Endothelial cell of umbilical vein (primary cell): ENCODE measurements around the gene ABCF2. TPM values are rescaled to one million over a fixed set of nuclear protein-coding genes. Genes with fewer than 3 reads are reported as not detected.

Source experiments
- BruUV-seq: library from RNA; stranded (reverse); fragments of 400-500 nt; replicated peaks from 2 replicates; lab custom pipeline; 2021; lab: Mats Ljungman, UMichigan
- CTCF ChIA-PET: fragments of 300-600, 350-600 bp; sonication (Branson Sonifier 250); formaldehyde crosslinking; loops from one replicate; lab custom pipeline; 2021; ENCODE audit warnings: antibody characterized with exemption, inconsistent platforms; lab: Charles Lee
- POLR2A ChIA-PET: fragments of 300-600, 350-600 bp; sonication (Branson Sonifier 250); formaldehyde crosslinking; loops from one replicate; lab custom pipeline; 2021; ENCODE audit warnings: antibody characterized with exemption, inconsistent platforms; lab: Charles Lee
- DNase-seq: peaks from one replicate; pipeline ENCODE4 v3.0.0-alpha.2; 2011; ENCODE audit warnings: low read depth, low spot score
- FAIRE-seq: peaks from 2 replicates; lab custom pipeline; 2011; peaks lifted over from hg19 to GRCh38; lab: Jason Lieb, UNC
- H2AFZ ChIP-seq: 2 replicates; pipeline ENCODE4 v1.6.0; 2012; ENCODE audit warnings: low read depth, low read length, control low read depth, inconsistent platforms
- H3K27ac ChIP-seq: 2 replicates; pipeline ENCODE4 v1.5.1; 2011; ENCODE audit warnings: low read depth, mild to moderate bottlenecking, control low read depth, low read length, moderate library complexity; ENCODE audit not compliant: insufficient read depth
- H3K27me3 ChIP-seq, 2 experiments: 2 replicates each; pipeline versions ENCODE4 v1.6.0 to v1.6.1; 2011; ENCODE audit warnings: low read length in 2 of 2, mixed read lengths in 1 of 2; ENCODE audit not compliant: control insufficient read depth in 2 of 2, insufficient read depth in 2 of 2
- H3K36me3 ChIP-seq, 2 experiments: 2 replicates in 1 of 2; 3 replicates in 1 of 2; pipeline ENCODE4 v1.5.1; 2011; ENCODE audit warnings: low read length in 2 of 2, mild to moderate bottlenecking in 1 of 2, moderate library complexity in 1 of 2; ENCODE audit not compliant: control insufficient read depth in 2 of 2, insufficient read depth in 2 of 2; ENCODE audit errors: extremely low read depth in 1 of 2
- H3K4me1 ChIP-seq: 3 replicates; pipeline ENCODE4 v1.5.1; 2011; ENCODE audit warnings: mild to moderate bottlenecking, low read length; ENCODE audit not compliant: control insufficient read depth, insufficient read depth; ENCODE audit errors: extremely low read depth
- H3K4me2 ChIP-seq: 2 replicates; pipeline ENCODE4 v1.6.1; 2011; ENCODE audit warnings: low read length, control low read depth, mixed read lengths; ENCODE audit not compliant: insufficient read depth
- H3K4me3 ChIP-seq, 3 experiments: fragments of 200-600 bp in 1 of 3; sonication (generic), shearing (Covaris generic) in 1 of 3; replicated peaks in 1 of 3; 2 replicates each; pipeline ENCODE4 v1.5.1; 2011 to 2016; ENCODE audit warnings: control low read depth in 3 of 3, low read length in 3 of 3, mild to moderate bottlenecking in 2 of 3, inconsistent platforms in 1 of 3, low read depth in 1 of 3, moderate library complexity in 1 of 3; ENCODE audit not compliant: insufficient read depth in 1 of 3
- H3K79me2 ChIP-seq: 2 replicates; pipeline ENCODE4 v1.6.0; 2012; ENCODE audit warnings: low read length, inconsistent platforms; ENCODE audit not compliant: control insufficient read depth, insufficient read depth
- H3K9ac ChIP-seq: replicated peaks from 2 replicates; pipeline ENCODE3; 2011; ENCODE audit warnings: low read length, control low read depth; ENCODE audit not compliant: insufficient read depth; ENCODE audit errors: extremely low read depth
- H3K9me1 ChIP-seq: replicated peaks from 3 replicates; pipeline ENCODE4 v1.6.0; 2011; ENCODE audit warnings: mild to moderate bottlenecking, low read length; ENCODE audit not compliant: control insufficient read depth, insufficient read depth; ENCODE audit errors: extremely low read depth
- H3K9me3 ChIP-seq: replicated peaks from 2 replicates; pipeline ENCODE4 v1.5.1; 2012; ENCODE audit warnings: low read length, inconsistent platforms; ENCODE audit not compliant: control insufficient read depth, insufficient read depth
- H4K20me1 ChIP-seq: replicated peaks from 2 replicates; pipeline ENCODE3; 2011; ENCODE audit warnings: mild to moderate bottlenecking, low read length; ENCODE audit not compliant: control insufficient read depth, insufficient read depth; ENCODE audit errors: extremely low read depth
- EZH2 ChIP-seq: IDR thresholded peaks from 2 replicates; pipeline ENCODE4 v1.6.1; 2012; ENCODE audit warnings: borderline replicate concordance, low read depth, mild to moderate bottlenecking, moderate library complexity, low read length, inconsistent platforms; ENCODE audit not compliant: severe bottlenecking
- FOS ChIP-seq: IDR thresholded peaks from 2 replicates; pipeline ENCODE4 v1.6.1; 2011; ENCODE audit warnings: mild to moderate bottlenecking, low read length, moderate library complexity, borderline replicate concordance; ENCODE audit not compliant: insufficient read depth
- GATA2 ChIP-seq: IDR thresholded peaks from 2 replicates; pipeline ENCODE4 v1.7.0; 2011; ENCODE audit warnings: low read depth, mild to moderate bottlenecking, moderate library complexity, mixed read lengths, low read length; ENCODE audit not compliant: insufficient read length, insufficient read depth
- JUN ChIP-seq: IDR thresholded peaks from 2 replicates; pipeline ENCODE4 v1.6.1; 2011; ENCODE audit warnings: borderline replicate concordance, low read depth; ENCODE audit not compliant: insufficient read length, insufficient read depth
- MYC ChIP-seq: IDR thresholded peaks from one replicate; pipeline ENCODE4 v1.6.1; 2011; ENCODE audit warnings: mild to moderate bottlenecking, low read depth, low read length
- POLR2A ChIP-seq: IDR thresholded peaks from 2 replicates; pipeline ENCODE4 v1.6.1; 2012; ENCODE audit warnings: low read depth, mild to moderate bottlenecking, control low read depth, low read length
- POLR2AphosphoS5 ChIP-seq: IDR thresholded peaks from 2 replicates; pipeline ENCODE4 v1.6.1; 2012; ENCODE audit warnings: low read depth, mild to moderate bottlenecking, control low read depth, low read length, moderate library complexity; ENCODE audit not compliant: insufficient read depth
- dilution Hi-C: fragments of 300-500 bp; cut with MboI; formaldehyde crosslinking; loops from one replicate; pipeline ENCODE4 v1.15.0; 2019; ENCODE audit warnings: low sequenced_read_pairs; ENCODE audit not compliant: extremely low pct_ligation_motif_present
- intact Hi-C: fragments of 100-400 bp; cut with micrococcal nuclease; formaldehyde crosslinking; loops from one replicate; pipeline ENCODE4 v1.10.0; 2022
- polyA plus RNA-seq, 4 experiments: library from polyadenylated mRNA; depleted of rRNA in 3 of 4; stranded (reverse) in 3 of 4; unstranded in 1 of 4; fragments of >200 nt; gene quantifications; 2 replicates each; pipeline versions ENCODE4 v1.2.1 to v1.2.3, GENCODE V29; 2011 to 2012; ENCODE audit warnings: missing spikeins in 1 of 4
- total RNA-seq: library from RNA; stranded (reverse); gene quantifications from 2 replicates; pipeline ENCODE4 v1.2.3, GENCODE V29; 2021
- TF ChIP-seq, protein P1 (sequence below): IDR thresholded peaks from 2 replicates; pipeline ENCODE4 v1.6.1; 2011; ENCODE audit not compliant: insufficient read depth, insufficient read length
- TF ChIP-seq, protein P2 (sequence below), 2 donors: IDR thresholded peaks; 1 replicate in 1 of 2; 2 replicates in 1 of 2; pipeline ENCODE4 v1.5.1; 2011; ENCODE audit warnings: low read length in 2 of 2, mild to moderate bottlenecking in 2 of 2, moderate library complexity in 2 of 2, control low read depth in 1 of 2, inconsistent platforms in 1 of 2, low read depth in 1 of 2; ENCODE audit not compliant: insufficient read depth in 1 of 2; ENCODE audit errors: extremely low read depth in 1 of 2

ABCF2 gene
- total and polyA plus RNA-seq, 2 donors (not counting 3 experiments of a cell fraction or from before 2014, with no cell fraction given), result 45.3 to 61.6 TPM

DNA sequence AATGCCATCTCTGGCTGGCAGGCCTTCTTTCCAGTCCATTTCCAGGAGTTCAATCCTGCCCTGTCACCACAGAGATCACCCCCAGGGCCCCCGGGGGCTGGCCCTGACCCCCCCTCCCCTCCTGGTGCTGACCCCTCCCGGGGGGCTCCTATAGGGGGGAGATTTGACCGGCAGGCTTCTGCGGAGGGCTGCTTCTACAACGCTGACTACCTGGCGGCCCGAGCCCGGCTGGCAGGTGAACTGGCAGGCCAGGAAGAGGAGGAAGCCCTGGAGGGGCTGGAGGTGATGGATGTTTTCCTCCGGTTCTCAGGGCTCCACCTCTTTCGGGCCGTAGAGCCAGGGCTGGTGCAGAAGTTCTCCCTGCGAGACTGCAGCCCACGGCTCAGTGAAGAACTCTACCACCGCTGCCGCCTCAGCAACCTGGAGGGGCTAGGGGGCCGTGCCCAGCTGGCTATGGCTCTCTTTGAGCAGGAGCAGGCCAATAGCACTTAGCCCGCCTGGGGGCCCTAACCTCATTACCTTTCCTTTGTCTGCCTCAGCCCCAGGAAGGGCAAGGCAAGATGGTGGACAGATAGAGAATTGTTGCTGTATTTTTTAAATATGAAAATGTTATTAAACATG, 11.3 kb upstream of the ABCF2 start:
- peaks cover 3 to 37% of the 10 kb centered on the region in 2 experiments for H3K36me3 ChIP-seq
- no peaks in the 10 kb centered on the region for H3K9me3 ChIP-seq
- no TSS peak for BruUV-seq
- dilution Hi-C loops, result no loop called here
- CTCF ChIA-PET, result no interaction called here
- H3K9me1 ChIP-seq, result no peaks in the 10 kb centered on the region
- no peak overlapping the region for H3K9ac ChIP-seq
- FAIRE-seq (no peak), DNase-seq (no peak)
- no peaks in the 10 kb centered on the region for H4K20me1 ChIP-seq
- intact Hi-C loops, result no loop called here
- H2AFZ ChIP-seq, result no peak overlapping the region
- no peak for TF ChIP-seq POLR2A
- no peak for TF ChIP-seq POLR2AphosphoS5
- no peak for TF ChIP-seq EZH2
- no peak for TF ChIP-seq FOS
- TF ChIP-seq, protein P1, sequence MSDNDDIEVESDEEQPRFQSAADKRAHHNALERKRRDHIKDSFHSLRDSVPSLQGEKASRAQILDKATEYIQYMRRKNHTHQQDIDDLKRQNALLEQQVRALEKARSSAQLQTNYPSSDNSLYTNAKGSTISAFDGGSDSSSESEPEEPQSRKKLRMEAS, result no peak
- no peak for TF ChIP-seq MYC
- no peak for TF ChIP-seq GATA2
- TF ChIP-seq JUN, result no peak
- TF ChIP-seq, protein P2, sequence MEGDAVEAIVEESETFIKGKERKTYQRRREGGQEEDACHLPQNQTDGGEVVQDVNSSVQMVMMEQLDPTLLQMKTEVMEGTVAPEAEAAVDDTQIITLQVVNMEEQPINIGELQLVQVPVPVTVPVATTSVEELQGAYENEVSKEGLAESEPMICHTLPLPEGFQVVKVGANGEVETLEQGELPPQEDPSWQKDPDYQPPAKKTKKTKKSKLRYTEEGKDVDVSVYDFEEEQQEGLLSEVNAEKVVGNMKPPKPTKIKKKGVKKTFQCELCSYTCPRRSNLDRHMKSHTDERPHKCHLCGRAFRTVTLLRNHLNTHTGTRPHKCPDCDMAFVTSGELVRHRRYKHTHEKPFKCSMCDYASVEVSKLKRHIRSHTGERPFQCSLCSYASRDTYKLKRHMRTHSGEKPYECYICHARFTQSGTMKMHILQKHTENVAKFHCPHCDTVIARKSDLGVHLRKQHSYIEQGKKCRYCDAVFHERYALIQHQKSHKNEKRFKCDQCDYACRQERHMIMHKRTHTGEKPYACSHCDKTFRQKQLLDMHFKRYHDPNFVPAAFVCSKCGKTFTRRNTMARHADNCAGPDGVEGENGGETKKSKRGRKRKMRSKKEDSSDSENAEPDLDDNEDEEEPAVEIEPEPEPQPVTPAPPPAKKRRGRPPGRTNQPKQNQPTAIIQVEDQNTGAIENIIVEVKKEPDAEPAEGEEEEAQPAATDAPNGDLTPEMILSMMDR (IDR thresholded peaks at IDR 0.05; ENCODE audit: extremely low read depth in 1 of 2, insufficient read depth in 1 of 2, low read depth in 1 of 2, low read length in 2 of 2), result no peak
- H3K27ac ChIP-seq, result no peak overlapping the region
- no peaks in the 10 kb centered on the region for H3K27me3 ChIP-seq
- POLR2A ChIA-PET, result no interaction called here
- H3K79me2 ChIP-seq, result peaks cover 31% of the 10 kb centered on the region
- H3K4me3 ChIP-seq, result no peak overlapping the region
- peaks cover 8% of the 10 kb centered on the region for H3K4me1 ChIP-seq
- no peak overlapping the region for H3K4me2 ChIP-seq
